Breast epithelium (tissue), 4 donors: ENCODE results near the gene CACNA2D4. TPM values are rescaled to one million over a fixed set of nuclear protein-coding genes. Genes with fewer than 3 reads are reported as not detected.

Source experiments
- DNase-seq, 2 donors: peaks; one replicate each; pipeline ENCODE4 v3.0.0-alpha.2; 2019; ENCODE audit warnings: low spot score in 2 of 2
- H3K27ac ChIP-seq, 2 donors: fragments of 200-600 bp; sonication (generic) in 1 of 2; one replicate each; pipeline ENCODE4 v1.5.1; 2016 to 2019; ENCODE audit warnings: mild to moderate bottlenecking in 1 of 2
- H3K27me3 ChIP-seq, 2 donors: fragments of 200-600 bp; sonication (generic) in 1 of 2; one replicate each; pipeline versions ENCODE4 v1.5.1 to v1.6.0; 2017 to 2019; ENCODE audit warnings: control low read depth in 1 of 2, mild to moderate bottlenecking in 1 of 2
- H3K36me3 ChIP-seq: fragments of 200-600 bp; one replicate; pipeline ENCODE4 v1.5.1; 2019
- H3K4me1 ChIP-seq, 2 donors: fragments of 200-600 bp; sonication (generic); one replicate each; pipeline ENCODE4 v1.5.1; 2016 to 2019; ENCODE audit warnings: control low read depth in 1 of 2
- H3K4me3 ChIP-seq, 3 donors: fragments of 200-600 bp; sonication (generic); 1 replicate in 2 of 3; 2 replicates in 1 of 3; pipeline ENCODE4 v1.5.1; 2016 to 2019; ENCODE audit warnings: mild to moderate bottlenecking in 3 of 3, moderate library complexity in 2 of 3
- H3K9me3 ChIP-seq, 2 donors: fragments of 200-600 bp; sonication (generic) in 1 of 2; one replicate each; pipeline ENCODE4 v1.5.1; 2016 to 2019; ENCODE audit warnings: control low read depth in 1 of 2
- POLR2A ChIP-seq: fragments of 450-650 bp; IDR thresholded peaks from one replicate; pipeline ENCODE4 v1.6.1; 2016; ENCODE audit warnings: antibody characterized with exemption, mild to moderate bottlenecking, moderate library complexity
- POLR2AphosphoS5 ChIP-seq, 3 donors: sonication (generic); formaldehyde crosslinking; IDR thresholded peaks; one replicate each; pipeline ENCODE4 v1.6.1; 2017; ENCODE audit warnings: antibody characterized with exemption in 3 of 3
- intact Hi-C: fragments of 100-400 bp; cut with DNase I; formaldehyde crosslinking; loops from one replicate; pipeline ENCODE4 v1.15.1; 2023; ENCODE audit warnings: low total_unique reads
- total RNA-seq, 3 donors: library from RNA; depleted of rRNA; stranded (reverse); fragments of >200 nt; gene quantifications; one replicate each; pipeline ENCODE4 v1.1.0, GENCODE V29; 2016
- TF ChIP-seq, protein P1 (sequence below), 3 donors: fragments of 450-650 bp; IDR thresholded peaks; one replicate each; pipeline ENCODE4 v1.5.1; 2016 to 2017; ENCODE audit warnings: antibody characterized with exemption in 3 of 3, mild to moderate bottlenecking in 3 of 3, moderate library complexity in 3 of 3

The CACNA2D4 gene
- total RNA-seq, 3 donors from 2014 or later = 3.2 to 10.2 (median 3.3) TPM

DNA sequence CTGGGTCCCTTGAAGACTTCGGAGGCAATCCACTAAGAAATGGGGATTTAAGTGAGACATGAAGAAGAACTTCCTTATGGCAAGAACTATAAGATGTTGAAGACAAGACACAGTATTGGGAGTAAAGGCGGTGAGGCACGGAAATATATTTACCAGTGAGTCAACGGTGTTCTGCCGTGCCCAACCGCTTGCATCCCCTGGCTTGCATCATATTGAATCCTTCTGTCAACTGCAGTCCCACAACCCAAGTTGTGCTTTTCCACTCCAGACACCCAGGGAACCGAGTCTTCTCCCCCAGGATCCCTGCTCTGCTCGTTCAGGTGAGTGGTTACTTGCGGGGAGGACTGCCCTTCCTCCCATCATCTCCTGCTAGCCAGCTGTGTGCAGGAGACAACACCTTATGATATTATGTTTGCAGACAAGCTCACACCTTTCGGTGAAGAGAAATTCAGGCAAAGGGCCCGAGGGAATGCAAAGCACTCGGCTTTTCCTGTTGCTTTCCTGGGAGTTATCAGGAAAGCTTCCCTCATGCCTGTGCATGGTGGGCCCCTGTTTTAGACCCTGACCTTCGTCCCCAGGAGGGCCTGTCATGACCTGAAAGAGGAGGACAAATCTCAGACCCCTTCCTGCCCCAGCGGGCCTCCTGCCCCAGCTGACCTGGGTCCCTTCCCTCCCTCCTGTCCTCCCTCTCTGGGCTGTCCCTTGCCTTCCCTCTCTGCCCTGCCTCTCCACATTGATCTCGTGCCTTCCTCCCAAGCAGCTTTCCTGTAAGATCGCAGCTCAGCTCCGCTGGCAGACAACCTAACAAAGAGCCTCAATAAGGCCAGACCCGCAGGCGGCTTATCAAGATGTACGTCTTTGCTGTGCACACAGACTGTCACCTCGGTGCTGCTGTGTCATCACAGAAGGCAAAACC, 102.4 kb downstream of the CACNA2D4 start:
- Histone ChIP-seq H3K27me3 (peaks cover 0 to 20% of the 10 kb centered on the region in 2 donors), H3K4me1 (no peaks in the 10 kb centered on the region), H3K27ac (no peak overlapping the region), H3K4me3 (no peak overlapping the region), H3K36me3 (no peaks in the 10 kb centered on the region), H3K9me3 (no peaks in the 10 kb centered on the region)
- TF ChIP-seq, protein P1, sequence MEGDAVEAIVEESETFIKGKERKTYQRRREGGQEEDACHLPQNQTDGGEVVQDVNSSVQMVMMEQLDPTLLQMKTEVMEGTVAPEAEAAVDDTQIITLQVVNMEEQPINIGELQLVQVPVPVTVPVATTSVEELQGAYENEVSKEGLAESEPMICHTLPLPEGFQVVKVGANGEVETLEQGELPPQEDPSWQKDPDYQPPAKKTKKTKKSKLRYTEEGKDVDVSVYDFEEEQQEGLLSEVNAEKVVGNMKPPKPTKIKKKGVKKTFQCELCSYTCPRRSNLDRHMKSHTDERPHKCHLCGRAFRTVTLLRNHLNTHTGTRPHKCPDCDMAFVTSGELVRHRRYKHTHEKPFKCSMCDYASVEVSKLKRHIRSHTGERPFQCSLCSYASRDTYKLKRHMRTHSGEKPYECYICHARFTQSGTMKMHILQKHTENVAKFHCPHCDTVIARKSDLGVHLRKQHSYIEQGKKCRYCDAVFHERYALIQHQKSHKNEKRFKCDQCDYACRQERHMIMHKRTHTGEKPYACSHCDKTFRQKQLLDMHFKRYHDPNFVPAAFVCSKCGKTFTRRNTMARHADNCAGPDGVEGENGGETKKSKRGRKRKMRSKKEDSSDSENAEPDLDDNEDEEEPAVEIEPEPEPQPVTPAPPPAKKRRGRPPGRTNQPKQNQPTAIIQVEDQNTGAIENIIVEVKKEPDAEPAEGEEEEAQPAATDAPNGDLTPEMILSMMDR (IDR thresholded peaks at IDR 0.05) = no peak
- TF ChIP-seq POLR2A = no peak
- intact Hi-C loops = loop anchor here (1.0 kb wide), 1 partner anchor 8 kb away; no protein-coding TSS in a partner anchor
- DNase-seq = no peak

DNA sequence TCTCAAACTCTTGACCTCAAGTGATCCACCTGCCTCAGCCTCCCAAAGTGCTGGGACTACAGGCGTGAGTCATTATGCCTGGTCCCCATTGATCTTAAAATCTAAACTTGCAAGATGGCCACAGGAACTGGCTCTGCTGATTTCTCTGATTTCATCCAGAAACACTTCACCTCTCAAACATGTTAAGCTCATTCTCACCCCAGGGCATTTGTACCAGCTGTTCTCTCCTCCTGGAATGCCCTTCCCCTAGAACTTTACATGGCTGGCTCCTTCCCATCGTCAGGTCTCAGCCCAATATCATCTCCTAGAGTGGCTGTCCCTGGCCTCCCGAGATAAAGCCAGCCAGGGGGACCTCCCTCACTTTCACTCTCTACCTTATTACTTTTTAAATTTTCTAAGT, 103.3 kb downstream of the CACNA2D4 start:
- no peak for TF ChIP-seq POLR2AphosphoS5 (IDR thresholded peaks at IDR 0.05)
- TF ChIP-seq POLR2A = no peak
- TF ChIP-seq, protein P1 (IDR thresholded peaks at IDR 0.05) = no peak
- Histone ChIP-seq H3K27ac (no peak overlapping the region), H3K9me3 (no peaks in the 10 kb centered on the region), H3K27me3 (peaks cover 0 to 10% of the 10 kb centered on the region in 2 donors), H3K4me3 (no peak overlapping the region), H3K4me1 (no peaks in the 10 kb centered on the region), H3K36me3 (no peaks in the 10 kb centered on the region)
- no peak for DNase-seq
- intact Hi-C loops = loop anchor here (1.0 kb wide), 1 partner anchor 9 kb away; no protein-coding TSS in a partner anchor

DNA sequence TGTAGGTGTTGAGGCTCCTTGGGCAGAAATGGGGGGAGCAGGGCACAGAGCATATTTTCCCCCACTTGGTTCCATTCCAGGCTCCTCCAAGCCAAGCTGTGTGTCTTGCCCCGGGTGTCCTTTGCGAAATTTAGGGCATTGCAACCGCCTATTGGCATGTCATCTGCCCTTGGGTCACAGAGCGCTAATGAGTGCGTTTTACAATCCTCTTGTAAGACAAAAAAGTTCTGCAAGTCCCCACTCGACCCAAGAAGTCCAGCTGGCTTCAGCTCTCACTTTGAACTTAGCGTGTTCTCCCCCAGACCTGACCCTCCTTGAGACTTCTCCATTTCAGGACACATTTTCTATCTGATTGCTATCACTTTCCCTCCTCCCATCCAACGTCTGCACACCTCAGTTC, 104.2 kb downstream of the CACNA2D4 start:
- peaks cover 0 to 2% of the 10 kb centered on the region in 2 donors for H3K27me3 ChIP-seq
- H3K4me1 ChIP-seq = no peaks in the 10 kb centered on the region
- intact Hi-C loops = no loop called here
- H3K27ac ChIP-seq = no peak overlapping the region
- H3K4me3 ChIP-seq = no peak overlapping the region
- H3K36me3 ChIP-seq = no peaks in the 10 kb centered on the region
- H3K9me3 ChIP-seq = no peaks in the 10 kb centered on the region
- no peak for DNase-seq
- TF ChIP-seq, protein P1 (IDR thresholded peaks at IDR 0.05) = no peak
- TF ChIP-seq POLR2AphosphoS5 (IDR thresholded peaks at IDR 0.05) (no peak), POLR2A (no peak)

DNA sequence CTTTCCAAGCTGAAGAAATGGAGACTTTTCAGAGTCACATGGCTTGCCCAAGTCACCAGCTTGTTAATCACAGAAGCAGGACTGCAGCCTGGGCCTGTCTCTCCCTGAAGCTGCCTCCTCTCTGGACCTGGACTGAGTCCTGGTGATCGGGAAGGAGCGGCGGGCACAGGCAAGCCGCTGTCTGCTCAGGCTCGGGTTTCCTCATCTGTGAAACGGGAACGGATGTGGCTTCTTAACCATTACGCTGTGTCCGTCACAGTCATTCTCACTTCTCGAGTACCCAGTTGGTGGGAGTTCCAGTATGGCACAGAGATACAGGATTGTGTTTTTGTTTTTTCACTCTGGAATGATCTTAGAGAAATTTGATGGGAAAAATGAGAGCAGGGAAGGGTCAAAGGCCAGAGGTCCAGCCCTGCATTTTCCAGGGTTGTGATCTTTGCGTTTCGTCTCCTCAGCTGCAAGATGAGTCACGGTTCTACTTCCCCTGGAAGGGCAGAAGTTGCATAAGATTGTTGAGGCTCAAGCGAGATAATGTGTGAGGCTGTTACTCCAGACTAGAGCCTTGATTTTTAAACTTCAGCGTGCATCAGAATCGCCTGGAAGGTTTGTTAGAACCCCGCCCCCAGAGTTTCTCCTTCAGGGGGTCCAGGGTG, 105.7 kb downstream of the CACNA2D4 start:
- Histone ChIP-seq H3K4me1 (no peaks in the 10 kb centered on the region), H3K9me3 (no peaks in the 10 kb centered on the region), H3K4me3 (no peak overlapping the region), H3K36me3 (no peaks in the 10 kb centered on the region), H3K27ac (peak overlapping the region in 1 of 2 donors; percentile 63), H3K27me3 (no peaks in the 10 kb centered on the region)
- no peak for DNase-seq
- TF ChIP-seq POLR2AphosphoS5 (IDR thresholded peaks at IDR 0.05) = peak in 1 of 3 donors; percentile 26
- TF ChIP-seq, protein P1 (IDR thresholded peaks at IDR 0.05) = no peak
- intact Hi-C loops = no loop called here

DNA sequence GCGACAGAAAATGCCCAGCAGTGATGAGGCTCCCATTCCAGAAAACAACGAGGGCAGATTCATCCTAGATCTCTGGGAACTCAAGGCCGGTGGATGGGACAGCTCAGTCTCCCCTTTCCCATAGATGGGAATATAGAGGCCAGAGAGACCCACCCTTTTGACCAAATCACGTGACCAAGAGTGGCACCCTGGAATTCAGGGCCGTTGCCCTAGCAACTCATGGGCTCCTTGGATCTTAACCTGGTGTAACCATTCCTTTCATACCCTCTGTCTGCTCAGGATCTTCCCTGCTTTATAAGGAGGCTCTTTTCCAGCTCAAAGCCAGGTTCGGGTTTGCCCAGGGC, 106.5 kb downstream of the CACNA2D4 start:
- Histone ChIP-seq H3K27ac (peak overlapping the region in 1 of 2 donors; percentile 63), H3K4me1 (no peaks in the 10 kb centered on the region), H3K4me3 (no peak overlapping the region), H3K36me3 (no peaks in the 10 kb centered on the region), H3K27me3 (no peaks in the 10 kb centered on the region), H3K9me3 (no peaks in the 10 kb centered on the region)
- intact Hi-C loops = no loop called here
- DNase-seq = no peak
- TF ChIP-seq, protein P1 (IDR thresholded peaks at IDR 0.05) = no peak
